Measurements from ENCODE around the gene FAAH.
"Not testable (repeated sequence)": the region's sequence is repeated elsewhere in the genome, so short reads cannot be mapped to it uniquely, and the experiment has no call there.

The FAAH gene

GRCh38 chr1:46394108-46394871 lies at the start of gene FAAH:
FAAH (plus strand) TSS chr1:46394317; CDS start chr1:46394349, 32 bp downstream.
- TF ChIP-seq FOXK2 (IDR thresholded peaks at IDR 0.05) (no peak), FOXA1 (IDR thresholded peaks at IDR 0.05) (no peak), ELF4 (IDR thresholded peaks at IDR 0.05) (no peak), BHLHE40 (IDR thresholded peaks at IDR 0.05; ENCODE audit: borderline replicate concordance) (no peak)
- no peak for DNase-seq (ENCODE audit: extremely low spot score)
- ChIA-PET CTCF (no interaction called here), POLR2A (no interaction called here)

- TF ChIP-seq FOXK2 (IDR thresholded peaks at IDR 0.05), result no peak
- TF ChIP-seq L3MBTL2 (conservative IDR thresholded peaks at IDR 0.05), result no peak
- TF ChIP-seq NFRKB (IDR thresholded peaks at IDR 0.05), result no peak
- no peak for TF ChIP-seq TARDBP (IDR thresholded peaks at IDR 0.05)
- TF ChIP-seq ELF4 (IDR thresholded peaks at IDR 0.05), result no peak
- TF ChIP-seq PKNOX1 (IDR thresholded peaks at IDR 0.05), result no peak
- no peak for TF ChIP-seq LEF1 (IDR thresholded peaks at IDR 0.05; ENCODE audit: borderline replicate concordance)
- no peak for TF ChIP-seq BHLHE40 (IDR thresholded peaks at IDR 0.05; ENCODE audit: borderline replicate concordance)
- TF ChIP-seq FOXM1 (IDR thresholded peaks at IDR 0.05; ENCODE audit: borderline replicate concordance), result no peak
- TF ChIP-seq SP1 (IDR thresholded peaks at IDR 0.05), result no peak
- no peak for TF ChIP-seq CTBP1 (IDR thresholded peaks at IDR 0.05; ENCODE audit: borderline replicate concordance)
- no peak for TF ChIP-seq FOXA1 (IDR thresholded peaks at IDR 0.05)
- TF ChIP-seq ARNT (IDR thresholded peaks at IDR 0.05), result no peak
- TF ChIP-seq HDGF (IDR thresholded peaks at IDR 0.05; ENCODE audit: borderline replicate concordance), result no peak
- TF ChIP-seq SUZ12 (IDR thresholded peaks at IDR 0.05), result no peak
- no peak for TF ChIP-seq ZNF384 (IDR thresholded peaks at IDR 0.05)
- ChIA-PET CTCF (no interaction called here), POLR2A (interaction anchor here (1.0 kb wide), 1 partner anchor 36 kb away, joined by 3 read pairs; no protein-coding TSS in a partner anchor)
Measured at GRCh38 chr1:46344481-46344880, 49.6 kb upstream of the FAAH start.

GRCh38 chr1:46345281-46345680 lies 48.8 kb upstream of the FAAH start:
- POLR2A ChIA-PET, result interaction anchor here (2.2 kb wide), 1 partner anchor 12 kb away, joined by 10 read pairs; no protein-coding TSS in a partner anchor
- DNase-seq (ENCODE audit: extremely low spot score), result no peak
- no peak for TF ChIP-seq HDGF (IDR thresholded peaks at IDR 0.05; ENCODE audit: borderline replicate concordance)
- TF ChIP-seq CTBP1 (IDR thresholded peaks at IDR 0.05; ENCODE audit: borderline replicate concordance), result no peak
- TF ChIP-seq BHLHE40 (IDR thresholded peaks at IDR 0.05; ENCODE audit: borderline replicate concordance), result no peak
- no peak for TF ChIP-seq LEF1 (IDR thresholded peaks at IDR 0.05; ENCODE audit: borderline replicate concordance)
- no peak for TF ChIP-seq FOXM1 (IDR thresholded peaks at IDR 0.05; ENCODE audit: borderline replicate concordance)
- no peak for TF ChIP-seq FOXA1 (IDR thresholded peaks at IDR 0.05)
- TF ChIP-seq ELF4 (IDR thresholded peaks at IDR 0.05), result no peak
- TF ChIP-seq ZNF384 (IDR thresholded peaks at IDR 0.05), result no peak
- TF ChIP-seq SUZ12 (IDR thresholded peaks at IDR 0.05), result no peak
- CTCF ChIA-PET, result interaction anchor here (1.0 kb wide), 1 partner anchor 12 kb away, joined by 5 read pairs; no protein-coding TSS in a partner anchor

More at GRCh38 chr1:46344481-46344880, 49.6 kb upstream of the FAAH start:
- no peak for DNase-seq (ENCODE audit: extremely low spot score)

GRCh38 chr1:46352363-46352762 lies 41.8 kb upstream of the FAAH start:
- POLR2A ChIA-PET, result interaction anchor here (0.7 kb wide), 1 partner anchor 48 kb away, joined by 3 read pairs; no protein-coding TSS in a partner anchor

GRCh38 chr1:46355920-46356319 lies 38.2 kb upstream of the FAAH start:
- POLR2A ChIA-PET, result interaction anchor here (0.7 kb wide), 1 partner anchor 15 kb away, joined by 3 read pairs; the partner anchor contains the start of gene NSUN4
- CTCF ChIA-PET; DNase-seq (ENCODE audit: extremely low spot score): not testable (repeated sequence)

More at GRCh38 chr1:46352363-46352762, 41.8 kb upstream of the FAAH start:
- no peak for TF ChIP-seq FOXK2 (IDR thresholded peaks at IDR 0.05)
- no peak for TF ChIP-seq BHLHE40 (IDR thresholded peaks at IDR 0.05; ENCODE audit: borderline replicate concordance)
- TF ChIP-seq LEF1 (IDR thresholded peaks at IDR 0.05; ENCODE audit: borderline replicate concordance), result no peak
- no peak for TF ChIP-seq SUZ12 (IDR thresholded peaks at IDR 0.05)
- TF ChIP-seq PKNOX1 (IDR thresholded peaks at IDR 0.05), result no peak
- no peak for TF ChIP-seq TARDBP (IDR thresholded peaks at IDR 0.05)
- no peak for TF ChIP-seq FOXM1 (IDR thresholded peaks at IDR 0.05; ENCODE audit: borderline replicate concordance)
- TF ChIP-seq HDGF (IDR thresholded peaks at IDR 0.05; ENCODE audit: borderline replicate concordance), result no peak
- no peak for TF ChIP-seq L3MBTL2 (conservative IDR thresholded peaks at IDR 0.05)
- TF ChIP-seq FOXA1 (IDR thresholded peaks at IDR 0.05), result no peak
- no peak for TF ChIP-seq ELF4 (IDR thresholded peaks at IDR 0.05)
- no peak for TF ChIP-seq NFRKB (IDR thresholded peaks at IDR 0.05)
- no peak for TF ChIP-seq ZNF384 (IDR thresholded peaks at IDR 0.05)
- no peak for TF ChIP-seq SP1 (IDR thresholded peaks at IDR 0.05)
- no peak for DNase-seq (ENCODE audit: extremely low spot score)
- CTCF ChIA-PET, result interaction anchor here (0.6 kb wide), 1 partner anchor 66 kb away, joined by 4 read pairs; no protein-coding TSS in a partner anchor

- CTCF ChIA-PET, result no interaction called here
- TF ChIP-seq SP1 (IDR thresholded peaks at IDR 0.05), result no peak
- TF ChIP-seq LEF1 (IDR thresholded peaks at IDR 0.05; ENCODE audit: borderline replicate concordance), result no peak
- no peak for TF ChIP-seq FOXA1 (IDR thresholded peaks at IDR 0.05)
- no peak for TF ChIP-seq ELF4 (IDR thresholded peaks at IDR 0.05)
- TF ChIP-seq NFRKB (IDR thresholded peaks at IDR 0.05), result no peak
- no peak for TF ChIP-seq FOXM1 (IDR thresholded peaks at IDR 0.05; ENCODE audit: borderline replicate concordance)
- TF ChIP-seq TARDBP (IDR thresholded peaks at IDR 0.05), result no peak
- TF ChIP-seq ZNF384 (IDR thresholded peaks at IDR 0.05), result no peak
- no peak for DNase-seq (ENCODE audit: extremely low spot score)
- POLR2A ChIA-PET, result interaction anchor here (1.6 kb wide), 1 partner anchor 22 kb away, joined by 3 read pairs; no protein-coding TSS in a partner anchor
Measured at GRCh38 chr1:46362158-46362557, 32.0 kb upstream of the FAAH start.
